ENCODE results near the gene KIF3A. TPM values are rescaled to one million over a fixed set of nuclear protein-coding genes. Genes with fewer than 3 reads are reported as not detected.

Gene KIF3A
- total RNA-seq (2021; ENCODE audit: unreplicated experiment), result 12.7 TPM
- 2.3 and 3.1 TPM in 2 replicates for polyA plus RNA-seq (2012)
- Bru-seq, nascent RNA, result percentile 65 among the genes with signal in this experiment
- BruChase-seq, experiment 1, labeled RNA remaining after a 6-hour chase, result percentile 81 among the genes with signal in this experiment
- BruChase-seq, experiment 2, labeled RNA remaining after a 2-hour chase, result percentile 82 among the genes with signal in this experiment
- long read RNA-seq, full-length matches to known transcripts, result 1 of 18 reads
- long read RNA-seq, partial matches to known transcripts, result 10 of 18 reads
- long read RNA-seq, other reads (novel, unspliced or antisense), result 7 of 18 reads

GRCh38 chr5:132736853-132737833, at the start of gene KIF3A:
Gene KIF3A (minus strand): TSS chr5:132737546. CDS start chr5:132737419, 127 bp downstream.
- ATAC-seq (peak; percentile 94), DNase-seq (ENCODE audit: low read depth, low spot score) (peak; percentile 95)
- no peaks in the 10 kb centered on the region for H3K9me2 ChIP-seq (ENCODE audit: insufficient read depth)
- H2AFZ ChIP-seq (ENCODE audit: low read depth, low read length, poor library complexity, severe bottlenecking), result peak within 1 kb of the TSS; percentile 98
- H3K9ac ChIP-seq (ENCODE audit: low read length), result peak within 1 kb of the TSS; percentile 63
- H3K27ac ChIP-seq (ENCODE audit: low read depth, low read length), result peak within 1 kb of the TSS; percentile 46
- no TSS peak for BruUV-seq (replicated peaks)
- ChIA-PET CTCF (interaction anchor here (0.8 to 2.2 kb wide), 4 partner anchors 9 to 83 kb away, joined by 3 to 10 read pairs (median 6); no protein-coding TSS in a partner anchor), RAD21 (ENCODE audit: low non-redundant PET in 1 of 2, low total read pairs in 2 of 2, uncharacterized antibody in 2 of 2, unreplicated experiment in 2 of 2) (interaction anchor here in 1 of 2 experiments (1.2 kb wide), 1 partner anchor 210 kb away, joined by 3 read pairs; no protein-coding TSS in a partner anchor), POLR2A (interaction anchor here (0.6 to 1.5 kb wide), 7 partner anchors 9 to 347 kb away, joined by 3 to 5 read pairs (median 3); partner anchors contain the start of gene CCNI2)
- H3K27me3 ChIP-seq (ENCODE audit: insufficient read depth, low read length), result no peaks in the 10 kb centered on the region
- intact Hi-C loops (cut with micrococcal nuclease), result no loop called here
- peaks cover 9% of the 10 kb centered on the region; the same call in 1 of the 2 replicates for H3K79me2 ChIP-seq (ENCODE audit: insufficient read depth, low read length)
- H3K4me1 ChIP-seq (ENCODE audit: control insufficient read depth in 1 of 2, insufficient read depth in 2 of 2, low read length in 2 of 2), result peaks cover 4 to 20% of the 10 kb centered on the region in 2 experiments; a peak in 3 of 4 replicates
- H3K9me3 ChIP-seq (ENCODE audit: control insufficient read depth in 1 of 2, insufficient read depth in 1 of 2, low read depth in 1 of 2, low read length in 2 of 2), result 0 out of 4 replicates have a peak, but pooled peaks cover 0 to 1% of the 10 kb centered on the region in 2 experiments
- no peaks in the 10 kb centered on the region for H4K20me1 ChIP-seq (ENCODE audit: insufficient read depth)
- TF ChIP-seq POLR2A (IDR thresholded peaks at IDR 0.05; ENCODE audit: borderline replicate concordance, extremely low read depth, insufficient read depth, insufficient read length) (peak; percentile 63), ZFX (IDR thresholded peaks at IDR 0.05) (peak; percentile 72), SP1 (IDR thresholded peaks at IDR 0.05; ENCODE audit: low read depth) (no peak), POLR2AphosphoS5 (IDR thresholded peaks at IDR 0.05; ENCODE audit: low read depth, low read length) (peak; percentile 85), YY1 (IDR thresholded peaks at IDR 0.05; ENCODE audit: extremely low read depth, insufficient replicate concordance, low read depth, low read length) (no peak)
- TF ChIP-seq, protein P1, sequence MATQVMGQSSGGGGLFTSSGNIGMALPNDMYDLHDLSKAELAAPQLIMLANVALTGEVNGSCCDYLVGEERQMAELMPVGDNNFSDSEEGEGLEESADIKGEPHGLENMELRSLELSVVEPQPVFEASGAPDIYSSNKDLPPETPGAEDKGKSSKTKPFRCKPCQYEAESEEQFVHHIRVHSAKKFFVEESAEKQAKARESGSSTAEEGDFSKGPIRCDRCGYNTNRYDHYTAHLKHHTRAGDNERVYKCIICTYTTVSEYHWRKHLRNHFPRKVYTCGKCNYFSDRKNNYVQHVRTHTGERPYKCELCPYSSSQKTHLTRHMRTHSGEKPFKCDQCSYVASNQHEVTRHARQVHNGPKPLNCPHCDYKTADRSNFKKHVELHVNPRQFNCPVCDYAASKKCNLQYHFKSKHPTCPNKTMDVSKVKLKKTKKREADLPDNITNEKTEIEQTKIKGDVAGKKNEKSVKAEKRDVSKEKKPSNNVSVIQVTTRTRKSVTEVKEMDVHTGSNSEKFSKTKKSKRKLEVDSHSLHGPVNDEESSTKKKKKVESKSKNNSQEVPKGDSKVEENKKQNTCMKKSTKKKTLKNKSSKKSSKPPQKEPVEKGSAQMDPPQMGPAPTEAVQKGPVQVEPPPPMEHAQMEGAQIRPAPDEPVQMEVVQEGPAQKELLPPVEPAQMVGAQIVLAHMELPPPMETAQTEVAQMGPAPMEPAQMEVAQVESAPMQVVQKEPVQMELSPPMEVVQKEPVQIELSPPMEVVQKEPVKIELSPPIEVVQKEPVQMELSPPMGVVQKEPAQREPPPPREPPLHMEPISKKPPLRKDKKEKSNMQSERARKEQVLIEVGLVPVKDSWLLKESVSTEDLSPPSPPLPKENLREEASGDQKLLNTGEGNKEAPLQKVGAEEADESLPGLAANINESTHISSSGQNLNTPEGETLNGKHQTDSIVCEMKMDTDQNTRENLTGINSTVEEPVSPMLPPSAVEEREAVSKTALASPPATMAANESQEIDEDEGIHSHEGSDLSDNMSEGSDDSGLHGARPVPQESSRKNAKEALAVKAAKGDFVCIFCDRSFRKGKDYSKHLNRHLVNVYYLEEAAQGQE (IDR thresholded peaks at IDR 0.05; ENCODE audit: low read depth), result no peak
- TF ChIP-seq, protein P2, sequence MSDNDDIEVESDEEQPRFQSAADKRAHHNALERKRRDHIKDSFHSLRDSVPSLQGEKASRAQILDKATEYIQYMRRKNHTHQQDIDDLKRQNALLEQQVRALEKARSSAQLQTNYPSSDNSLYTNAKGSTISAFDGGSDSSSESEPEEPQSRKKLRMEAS (IDR thresholded peaks at IDR 0.05), result peak; percentile 53; the same call in 1 of the 2 replicates
- peak within 1 kb of the TSS; percentile 67 to 88 for H3K4me3 ChIP-seq (replicated peaks in 1 of 2; ENCODE audit: low read depth in 1 of 2, low read length in 2 of 2)
- H3K4me2 ChIP-seq (ENCODE audit: low read length), result peak within 1 kb of the TSS; percentile 93
- H3K36me3 ChIP-seq (ENCODE audit: control insufficient read depth in 1 of 2, insufficient read depth in 2 of 2, low read length in 2 of 2), result no peaks in the 10 kb centered on the region
